ENCODE measurements around the gene FOXD1.

The FOXD1 gene

DNA sequence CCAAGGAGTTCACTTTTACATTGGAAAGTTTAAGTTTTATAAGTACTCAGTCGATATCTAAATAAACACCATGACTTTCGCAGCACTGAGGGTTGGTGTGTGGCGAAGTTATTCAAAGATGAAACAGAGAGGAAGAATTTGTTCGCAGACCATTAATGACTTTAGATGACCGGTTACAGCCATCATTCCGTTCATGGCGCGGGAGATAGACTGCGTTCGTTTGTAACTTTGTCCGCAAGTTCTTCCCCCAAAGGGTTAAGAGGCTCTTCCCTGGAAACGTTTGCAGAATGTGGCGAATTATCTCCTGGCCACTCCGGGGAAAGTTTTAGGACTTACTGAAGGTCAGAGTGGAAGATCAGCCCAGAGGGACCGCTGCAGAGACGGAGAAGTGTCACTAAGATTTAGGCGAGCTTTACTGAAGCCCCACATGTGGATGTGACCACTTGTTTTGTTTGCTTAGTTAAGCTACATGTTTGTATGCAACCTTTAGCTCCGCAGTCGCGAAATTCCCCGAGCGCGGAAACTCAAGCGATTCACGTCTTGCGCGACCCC is 2.2 kb upstream of the FOXD1 start:
- Mint-ChIP-seq H3K27me3 (ENCODE audit: low read depth) (peaks cover 84% of the 10 kb centered on the region), H3K9me3 (no peaks in the 10 kb centered on the region), H3K27ac (peak overlapping the region; percentile 53), H3K36me3 (ENCODE audit: low read depth) (peaks cover 2% of the 10 kb centered on the region), H3K4me1 (ENCODE audit: low read depth) (peaks cover 16% of the 10 kb centered on the region), H3K4me3 (peak overlapping the region; percentile 36)

DNA sequence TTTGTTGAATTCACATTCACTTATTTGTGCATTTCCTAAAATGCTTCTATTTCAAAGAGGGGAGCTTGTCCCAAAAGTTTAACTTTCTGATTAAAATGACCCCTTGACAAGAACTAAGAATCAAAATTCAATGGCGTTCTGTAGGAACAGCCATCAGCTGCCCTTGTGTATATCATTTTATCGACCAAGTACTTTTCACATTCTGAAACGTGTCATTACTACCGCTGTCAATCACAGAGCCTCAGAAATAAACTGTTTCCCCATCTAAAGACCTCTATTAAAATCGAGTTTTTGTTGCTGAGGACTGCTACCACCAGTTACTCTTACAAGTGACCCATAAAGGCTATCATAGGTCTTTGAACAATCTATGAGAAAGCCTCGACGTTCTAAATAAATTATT is 1.6 kb upstream of the FOXD1 start:
- H3K36me3 Mint-ChIP-seq (ENCODE audit: low read depth), result peaks cover 2% of the 10 kb centered on the region
- peaks cover 87% of the 10 kb centered on the region for H3K27me3 Mint-ChIP-seq (ENCODE audit: low read depth)
- peak overlapping the region; percentile 53 for H3K27ac Mint-ChIP-seq
- H3K9me3 Mint-ChIP-seq, result peaks cover under 1% of the 10 kb centered on the region
- no peak overlapping the region for H3K4me3 Mint-ChIP-seq
- peaks cover 16% of the 10 kb centered on the region for H3K4me1 Mint-ChIP-seq (ENCODE audit: low read depth)

DNA sequence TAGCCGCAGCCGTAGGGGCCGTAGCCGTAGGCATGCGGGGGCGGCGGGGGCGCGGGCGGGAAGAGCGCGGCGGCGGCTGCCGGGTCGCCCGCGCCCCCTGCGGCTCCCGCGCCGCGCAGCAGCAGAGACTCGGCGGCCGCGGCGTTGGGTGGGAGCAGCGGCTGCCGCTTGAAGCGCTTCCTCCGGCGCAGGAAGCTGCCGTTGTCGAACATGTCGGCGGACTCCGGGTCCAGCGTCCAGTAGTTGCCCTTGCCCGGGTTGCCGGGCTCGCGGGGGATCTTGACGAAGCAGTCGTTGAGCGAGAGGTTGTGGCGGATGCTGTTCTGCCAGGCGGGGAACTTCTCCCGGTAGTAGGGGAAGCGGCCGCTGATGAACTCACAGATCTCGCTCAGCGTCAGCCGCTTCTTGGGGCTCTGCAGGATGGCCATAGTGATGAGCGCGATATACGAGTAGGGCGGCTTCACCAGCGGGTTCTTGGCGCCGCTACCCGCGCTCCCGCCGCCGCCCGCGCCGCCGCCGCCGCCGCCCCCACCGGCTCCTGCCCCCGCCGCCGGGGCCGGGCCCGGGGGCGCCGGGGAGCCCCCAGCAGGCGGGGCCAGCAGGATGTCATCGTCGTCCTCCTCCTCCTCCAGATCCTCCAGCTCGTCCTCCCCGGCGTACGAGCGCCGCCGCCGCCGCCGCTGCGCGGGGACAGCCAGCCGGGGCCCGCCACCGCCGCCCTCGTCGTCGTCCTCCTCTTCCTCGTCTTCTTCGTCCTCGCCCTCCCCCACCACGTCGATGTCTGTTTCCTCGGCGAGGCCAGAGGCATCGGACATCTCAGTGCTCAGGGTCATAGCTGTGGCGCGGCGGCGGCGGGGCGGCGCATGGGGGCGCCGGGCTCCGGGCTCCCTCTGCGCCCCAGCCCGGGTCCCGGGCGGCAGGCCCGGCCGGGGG is 781 bp downstream of the FOXD1 start:
- Mint-ChIP-seq H3K4me3 (peak overlapping the region; percentile 80), H3K9me3 (peaks cover 7% of the 10 kb centered on the region), H3K27ac (peak overlapping the region; percentile 70), H3K36me3 (ENCODE audit: low read depth) (peaks cover 2% of the 10 kb centered on the region), H3K4me1 (ENCODE audit: low read depth) (peaks cover 16% of the 10 kb centered on the region), H3K27me3 (ENCODE audit: low read depth) (peaks cover 88% of the 10 kb centered on the region)

DNA sequence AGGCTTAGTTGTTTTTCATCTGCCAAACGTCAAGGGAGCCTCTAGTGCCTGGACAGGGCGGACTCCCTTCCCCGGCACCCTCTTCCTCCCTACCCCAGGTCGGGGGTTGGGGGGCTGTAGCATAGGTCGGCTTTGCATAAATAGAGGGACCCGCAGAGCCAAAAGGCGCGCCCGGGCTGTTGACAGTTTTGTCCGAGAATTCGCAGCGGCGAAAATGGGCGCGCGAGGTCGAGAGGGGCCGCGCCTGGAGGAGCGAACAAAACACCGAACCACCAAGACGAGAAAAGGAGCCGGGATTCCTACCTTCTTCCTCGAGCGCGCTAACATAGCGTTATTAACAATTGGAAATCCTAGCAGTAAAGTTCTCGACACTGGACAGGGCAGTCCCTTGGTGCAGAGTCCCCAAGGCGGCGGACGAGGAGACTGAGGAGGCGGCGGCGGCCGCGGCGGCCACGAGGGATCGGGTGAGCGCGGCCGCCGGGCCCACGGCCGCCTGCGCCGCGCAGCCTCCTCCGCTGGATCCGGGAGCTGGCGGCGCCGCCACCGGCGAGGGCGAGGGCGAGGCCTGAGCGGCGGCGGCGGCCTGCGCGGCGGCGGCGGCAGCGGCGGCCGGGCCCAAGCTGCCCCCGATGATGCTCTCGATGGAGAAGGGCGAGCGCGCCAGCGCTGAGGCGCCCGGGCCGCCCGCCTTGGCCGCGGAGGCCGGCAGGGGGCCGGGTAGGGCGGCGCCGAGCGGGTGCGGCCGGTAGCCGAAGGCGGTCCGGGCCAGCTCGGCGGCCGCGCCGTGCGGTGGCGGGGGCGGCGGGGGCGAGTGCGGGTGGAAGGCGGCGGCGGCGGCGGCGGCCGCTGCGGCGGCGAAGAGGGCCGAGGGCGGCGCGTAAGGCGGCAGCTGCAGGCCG is 1.7 kb downstream of the FOXD1 start:
- Mint-ChIP-seq H3K27ac (peak overlapping the region; percentile 70), H3K27me3 (ENCODE audit: low read depth) (peaks cover 88% of the 10 kb centered on the region), H3K4me3 (peak overlapping the region; percentile 61), H3K4me1 (ENCODE audit: low read depth) (peaks cover 16% of the 10 kb centered on the region), H3K36me3 (ENCODE audit: low read depth) (peaks cover 2% of the 10 kb centered on the region), H3K9me3 (peaks cover 7% of the 10 kb centered on the region)

DNA sequence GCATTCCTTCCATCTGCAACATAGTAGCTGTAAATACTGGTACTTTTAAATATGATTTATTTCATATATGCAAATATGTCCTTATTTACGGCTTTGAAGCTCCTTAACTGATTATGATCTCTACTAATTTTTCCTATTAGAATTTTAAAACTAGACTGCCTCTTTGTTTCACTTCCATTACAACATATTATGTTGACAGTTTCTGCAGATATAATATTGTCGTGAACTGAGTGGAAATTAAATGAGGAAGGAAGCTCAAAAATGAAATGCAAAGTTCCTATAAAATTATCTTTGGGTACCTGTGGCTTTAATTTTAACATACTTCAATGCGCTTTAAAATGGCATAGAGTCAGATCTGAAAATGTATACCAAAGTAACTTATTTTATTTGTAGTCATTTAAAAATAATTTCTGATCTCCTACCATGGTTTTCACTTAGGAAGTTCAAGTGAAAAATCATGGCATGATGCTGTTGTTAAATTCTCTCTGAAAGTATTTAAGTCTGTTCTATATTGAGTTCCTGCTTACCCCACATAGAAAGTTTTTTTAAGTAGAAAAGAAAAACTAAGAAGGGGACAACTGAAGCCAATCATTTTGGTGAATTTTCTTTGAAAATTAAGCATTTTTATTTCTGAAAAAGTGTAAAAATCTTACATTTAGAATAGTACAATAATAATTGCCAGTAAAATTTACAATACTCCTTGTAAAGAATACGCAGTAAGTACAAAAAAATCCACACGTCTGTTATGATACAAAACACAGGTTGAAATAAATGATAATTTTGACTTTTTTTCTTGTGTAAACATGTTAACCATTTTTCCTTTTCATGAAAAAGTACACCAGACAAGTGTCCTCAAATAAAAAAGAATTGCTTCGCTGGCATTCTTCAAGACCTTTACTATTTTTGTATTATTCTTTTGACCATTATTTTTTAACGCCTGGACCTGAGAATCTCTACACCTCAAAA is 2.6 kb downstream of the FOXD1 start:
- Mint-ChIP-seq H3K27me3 (ENCODE audit: low read depth) (peaks cover 92% of the 10 kb centered on the region), H3K27ac (no peak overlapping the region), H3K4me3 (peak overlapping the region; percentile 61), H3K36me3 (ENCODE audit: low read depth) (peaks cover 2% of the 10 kb centered on the region), H3K4me1 (ENCODE audit: low read depth) (peaks cover 16% of the 10 kb centered on the region), H3K9me3 (peaks cover 7% of the 10 kb centered on the region)

DNA sequence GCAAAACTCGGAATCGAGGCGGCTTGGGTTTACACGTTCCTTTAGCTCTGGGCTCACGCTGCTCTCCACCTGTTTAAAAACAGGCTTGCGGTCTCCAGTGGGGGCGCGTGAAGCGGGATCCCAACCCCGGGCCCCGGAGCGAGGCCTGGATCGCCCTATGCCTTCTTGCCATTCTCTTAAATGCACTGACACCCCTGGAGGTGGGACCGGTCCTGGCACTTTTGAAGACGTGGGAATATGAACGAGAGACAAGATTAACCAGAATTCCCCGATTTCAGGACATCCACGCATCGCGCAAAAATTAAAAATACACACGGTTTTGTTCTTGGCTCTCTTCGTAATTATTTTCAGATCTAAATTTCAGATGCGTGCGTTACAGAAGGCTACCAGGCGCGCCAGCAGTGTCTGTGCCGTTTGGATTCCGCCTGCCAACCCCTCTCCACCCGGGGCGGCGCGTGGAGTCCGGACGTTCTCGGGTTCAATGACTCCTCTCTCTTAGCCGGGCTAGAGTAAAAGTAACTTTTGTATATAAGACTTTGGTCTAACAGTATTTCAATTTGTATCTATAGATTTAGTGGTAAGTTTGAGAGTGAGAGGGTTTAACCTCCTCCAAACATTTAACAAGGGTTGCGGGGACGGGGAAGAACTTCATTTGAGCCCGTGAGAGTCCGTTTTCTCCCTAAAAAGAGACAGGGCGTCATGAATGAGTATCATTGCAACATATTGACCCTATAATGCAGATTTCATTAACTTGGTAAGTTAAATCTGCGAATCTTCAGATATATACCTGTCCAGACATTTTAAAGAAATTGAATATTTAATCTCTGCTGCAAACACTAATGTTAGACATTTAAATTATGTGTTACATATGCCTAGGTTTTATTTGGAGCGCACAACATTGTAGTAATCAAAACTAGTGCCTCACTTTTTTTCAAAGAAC is 3.8 kb downstream of the FOXD1 start:
- Mint-ChIP-seq H3K36me3 (ENCODE audit: low read depth) (peaks cover 2% of the 10 kb centered on the region), H3K4me3 (no peak overlapping the region), H3K27ac (peak overlapping the region; percentile 10), H3K9me3 (peaks cover 7% of the 10 kb centered on the region), H3K27me3 (ENCODE audit: low read depth) (peaks cover 91% of the 10 kb centered on the region), H3K4me1 (ENCODE audit: low read depth) (peaks cover 12% of the 10 kb centered on the region)

DNA sequence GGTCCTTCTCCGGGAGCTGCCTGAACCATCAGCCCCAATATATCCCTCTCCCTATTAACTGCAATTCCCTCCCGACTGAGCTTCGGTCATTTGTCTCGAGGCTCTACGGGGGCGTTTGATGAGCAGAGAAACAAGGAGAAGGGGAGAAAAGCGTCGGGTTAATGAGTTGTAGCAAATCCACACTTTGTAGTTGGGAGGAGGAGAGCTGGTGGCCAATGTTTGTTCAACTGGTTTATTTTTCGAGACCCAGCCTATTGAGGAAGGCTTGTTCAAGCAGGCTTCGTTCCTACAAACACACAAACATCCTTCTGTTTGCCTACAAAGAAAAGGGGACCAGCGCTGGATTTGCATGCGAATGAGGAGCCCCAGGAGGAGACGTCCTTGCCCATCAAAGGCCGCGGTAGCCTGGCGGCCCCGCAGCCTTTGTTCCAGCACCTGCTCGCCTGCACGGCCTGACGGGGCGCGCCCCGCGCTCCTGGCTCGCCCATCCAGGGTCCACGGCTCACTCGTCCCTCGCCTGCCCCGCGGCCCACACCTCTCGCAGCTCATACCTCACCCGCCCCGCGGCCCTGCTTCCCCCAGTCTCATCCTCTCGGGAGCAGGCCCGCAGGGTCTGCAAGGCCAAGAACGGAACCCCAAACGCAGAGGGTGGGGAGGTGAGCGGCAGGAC is 4.6 kb downstream of the FOXD1 start:
- Mint-ChIP-seq H3K4me1 (ENCODE audit: low read depth) (peaks cover 8% of the 10 kb centered on the region), H3K27ac (no peak overlapping the region), H3K27me3 (ENCODE audit: low read depth) (peaks cover 91% of the 10 kb centered on the region)

DNA sequence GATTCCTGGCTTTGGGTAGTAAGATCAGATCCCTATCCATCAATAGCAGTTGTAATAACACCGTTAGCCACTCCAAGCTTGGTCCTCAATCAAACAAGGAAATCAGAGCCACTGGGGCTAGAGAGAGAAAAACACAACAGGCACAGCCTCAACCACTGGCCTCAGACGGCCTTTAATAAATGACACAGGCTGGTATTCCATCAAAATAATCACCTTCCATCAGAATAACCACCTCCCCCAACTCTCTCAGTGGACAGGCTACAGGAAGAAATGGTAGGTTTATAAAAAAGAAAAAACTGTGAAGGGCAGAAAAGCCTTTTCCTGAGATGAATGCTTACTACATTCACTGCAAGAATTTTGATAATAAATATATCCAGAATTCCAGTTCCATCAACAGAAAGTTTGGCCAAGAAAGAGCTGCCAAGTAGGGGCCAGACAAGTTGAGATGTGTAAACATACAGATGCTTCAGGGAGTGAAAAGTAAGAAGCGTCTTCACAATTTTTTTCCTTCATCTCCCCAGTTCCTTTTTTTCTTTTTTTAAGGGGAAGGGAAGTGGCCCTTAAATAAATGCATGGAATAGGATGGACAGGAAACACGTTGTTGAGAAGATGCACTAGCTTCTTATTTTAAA is 5.5 kb downstream of the FOXD1 start:
- peaks cover 7% of the 10 kb centered on the region for H3K9me3 Mint-ChIP-seq
- no peak overlapping the region for H3K4me3 Mint-ChIP-seq
- peaks cover 6% of the 10 kb centered on the region for H3K4me1 Mint-ChIP-seq (ENCODE audit: low read depth)
- H3K27me3 Mint-ChIP-seq (ENCODE audit: low read depth), result peaks cover 93% of the 10 kb centered on the region
- no peak overlapping the region for H3K27ac Mint-ChIP-seq
- no peaks in the 10 kb centered on the region for H3K36me3 Mint-ChIP-seq (ENCODE audit: low read depth)

More for the DNA sequence above, 4.6 kb downstream of the FOXD1 start:
- Mint-ChIP-seq H3K36me3 (ENCODE audit: low read depth) (no peaks in the 10 kb centered on the region), H3K9me3 (peaks cover 7% of the 10 kb centered on the region), H3K4me3 (no peak overlapping the region)

DNA sequence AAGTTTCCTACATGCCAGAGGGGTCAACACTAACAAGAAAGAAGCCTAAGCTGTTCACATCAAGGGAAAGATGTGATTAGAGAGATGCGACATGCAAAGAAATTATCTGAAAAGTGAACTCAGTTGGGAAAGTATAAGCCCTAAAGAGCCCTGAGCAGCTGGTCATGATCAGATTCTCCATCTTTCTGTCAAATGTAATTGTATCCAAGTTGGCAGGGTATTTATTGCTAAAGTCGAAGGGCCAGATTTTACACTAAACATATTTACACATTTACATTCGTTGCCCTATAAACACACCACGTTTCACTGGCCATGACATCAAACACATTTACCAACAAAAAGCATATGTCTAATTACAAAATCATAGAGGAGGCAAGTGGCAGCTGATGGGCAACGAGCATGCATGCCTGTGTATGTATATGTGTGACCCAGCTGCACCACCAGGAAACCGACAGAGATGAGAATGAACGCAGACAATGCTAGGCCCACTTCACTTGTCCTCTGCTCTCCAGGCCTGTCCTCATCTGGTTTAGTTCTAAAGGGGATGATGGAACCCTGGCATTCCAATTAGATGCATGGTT is 6.3 kb downstream of the FOXD1 start:
- Mint-ChIP-seq H3K4me3 (no peak overlapping the region), H3K4me1 (ENCODE audit: low read depth) (peaks cover 4% of the 10 kb centered on the region), H3K27me3 (ENCODE audit: low read depth) (peaks cover 94% of the 10 kb centered on the region), H3K36me3 (ENCODE audit: low read depth) (no peaks in the 10 kb centered on the region), H3K27ac (no peak overlapping the region), H3K9me3 (peaks cover 7% of the 10 kb centered on the region)

DNA sequence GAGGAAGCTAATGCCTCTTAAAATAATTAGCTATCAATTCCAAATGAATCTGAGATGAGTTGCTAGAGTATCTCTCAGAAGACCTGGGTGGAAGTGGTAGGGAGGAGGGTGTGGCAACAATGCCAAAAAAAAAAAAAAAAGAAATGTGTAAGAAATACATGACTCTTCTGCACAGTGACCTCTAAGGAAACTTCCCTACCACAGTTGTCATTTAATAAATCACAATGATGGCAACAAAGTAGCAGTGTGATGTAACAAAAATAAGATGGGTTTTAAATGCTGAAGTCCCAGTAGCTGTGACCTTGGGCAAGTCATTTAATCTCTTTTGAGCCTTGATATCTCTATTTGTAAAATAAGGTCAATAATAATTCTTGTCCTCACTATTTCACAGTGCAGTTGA is 7.2 kb downstream of the FOXD1 start:
- no peak overlapping the region for H3K27ac Mint-ChIP-seq
- H3K9me3 Mint-ChIP-seq, result peaks cover 7% of the 10 kb centered on the region
- H3K27me3 Mint-ChIP-seq (ENCODE audit: low read depth), result peaks cover 92% of the 10 kb centered on the region
- H3K4me3 Mint-ChIP-seq, result no peak overlapping the region
- H3K4me1 Mint-ChIP-seq (ENCODE audit: low read depth), result no peaks in the 10 kb centered on the region
- H3K36me3 Mint-ChIP-seq (ENCODE audit: low read depth), result no peaks in the 10 kb centered on the region

DNA sequence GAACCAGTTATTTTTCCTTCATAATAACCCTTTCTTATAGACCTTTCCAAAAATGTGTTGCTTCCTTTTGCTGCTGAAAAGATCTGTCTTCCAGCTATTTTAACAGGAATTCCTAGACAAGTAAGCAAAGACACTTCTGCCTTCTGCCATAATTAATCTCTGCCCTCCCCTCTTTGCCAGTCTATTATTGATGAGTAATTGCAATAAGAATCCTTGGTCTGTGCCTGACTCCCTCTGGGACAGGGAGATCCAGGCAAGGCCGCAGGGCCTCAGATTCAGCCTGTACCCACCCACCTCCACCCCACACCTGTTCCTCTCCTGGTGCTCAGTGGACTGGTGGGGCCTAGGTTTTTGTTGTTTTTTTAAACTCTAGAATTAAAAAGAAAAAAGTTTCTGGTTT is 8.3 kb downstream of the FOXD1 start:
- Mint-ChIP-seq H3K27me3 (ENCODE audit: low read depth) (peaks cover 92% of the 10 kb centered on the region), H3K9me3 (peaks cover 11% of the 10 kb centered on the region), H3K4me3 (no peak overlapping the region), H3K4me1 (ENCODE audit: low read depth) (peaks cover 4% of the 10 kb centered on the region), H3K36me3 (ENCODE audit: low read depth) (peaks cover 6% of the 10 kb centered on the region), H3K27ac (no peak overlapping the region)

All from T-helper 1 cell treated with Interleukin-12 subunit alpha and Interleukin-12 subunit beta and Interleukin-4 antibody, amounts not matched to agents 30 μg/mL and 1 μg/mL, for 36 hours (primary cell).